WTC11 (cell line): ENCODE data around the gene SATB1. TPM values are rescaled to one million over a fixed set of nuclear protein-coding genes. Genes with fewer than 3 reads are reported as not detected.

ENCODE experiments used
- ATAC-seq: fragments of 200-7000 bp; cut with Tn5 transposase; 2 replicates; pipeline ENCODE4 v1.10.0; 2021; ENCODE audit warnings: mild to moderate bottlenecking, moderate library complexity
- CTCF ChIA-PET: fragments of 300-600 bp; sonication (Branson Sonifier 250); formaldehyde crosslinking; loops from one replicate; lab custom pipeline; 2021; ENCODE audit warnings: antibody characterized with exemption; lab: Charles Lee
- POLR2A ChIA-PET: fragments of 350-600 bp; sonication (Branson Sonifier 250); formaldehyde crosslinking; loops from one replicate; lab custom pipeline; 2021; ENCODE audit warnings: antibody characterized with exemption; lab: Charles Lee
- DNase-seq: peaks from one replicate; pipeline ENCODE4 v3.0.0; 2021; ENCODE audit warnings: low spot score
- H3K27ac Mint-ChIP-seq: 2 replicates; pipeline ENCODE4 v1.8.0; 2021; ENCODE audit warnings: mixed read lengths
- H3K27me3 Mint-ChIP-seq: 2 replicates; pipeline ENCODE4 v1.8.0; 2021; ENCODE audit warnings: low read depth, mild to moderate bottlenecking, moderate library complexity, mixed read lengths
- H3K36me3 Mint-ChIP-seq: 2 replicates; pipeline ENCODE4 v1.8.0; 2021; ENCODE audit warnings: mixed read lengths
- H3K4me1 Mint-ChIP-seq: 2 replicates; pipeline ENCODE4 v1.8.0; 2022; ENCODE audit warnings: mixed read lengths
- H3K4me3 Mint-ChIP-seq: 2 replicates; pipeline ENCODE4 v1.8.0; 2021; ENCODE audit warnings: mild to moderate bottlenecking, moderate library complexity, mixed read lengths
- H3K9me3 Mint-ChIP-seq: 2 replicates; pipeline ENCODE4 v1.8.0; 2021; ENCODE audit warnings: mixed read lengths
- CBFB ChIP-seq: sonication (generic); formaldehyde crosslinking; IDR thresholded peaks from 2 replicates; pipeline ENCODE4 v1.8.1; 2022; ENCODE audit warnings: mild to moderate bottlenecking, low read depth, missing genetic modification reagents
- ELF4 ChIP-seq: sonication (generic); formaldehyde crosslinking; IDR thresholded peaks from 2 replicates; pipeline ENCODE4 v1.8.1; 2022; ENCODE audit warnings: low read depth, mild to moderate bottlenecking, moderate library complexity, missing genetic modification reagents
- ESRRA ChIP-seq: sonication (generic); formaldehyde crosslinking; IDR thresholded peaks from 2 replicates; pipeline ENCODE4 v1.8.1; 2022; ENCODE audit warnings: mild to moderate bottlenecking, missing genetic modification reagents, borderline replicate concordance
- ETV6 ChIP-seq: sonication (generic); formaldehyde crosslinking; IDR thresholded peaks from 2 replicates; pipeline ENCODE4 v1.8.1; 2022; ENCODE audit warnings: mild to moderate bottlenecking, missing genetic modification reagents
- FOXK1 ChIP-seq: sonication (generic); formaldehyde crosslinking; IDR thresholded peaks from 2 replicates; pipeline ENCODE4 v1.8.0; 2022; ENCODE audit warnings: mild to moderate bottlenecking, moderate library complexity, missing genetic modification reagents
- MXD4 ChIP-seq: fragments of 250-450 bp; sonication (Bioruptor Pico); IDR thresholded peaks from 2 replicates; pipeline ENCODE4 v1.8.0; 2021; ENCODE audit warnings: mild to moderate bottlenecking, moderate library complexity, borderline replicate concordance
- MYBL2 ChIP-seq: sonication (generic); formaldehyde crosslinking; IDR thresholded peaks from 2 replicates; pipeline ENCODE4 v1.8.1; 2023; ENCODE audit warnings: mild to moderate bottlenecking, moderate library complexity, missing genetic modification reagents
- NFE2L1 ChIP-seq: sonication (generic); formaldehyde crosslinking; IDR thresholded peaks from 2 replicates; pipeline ENCODE4 v1.8.1; 2023; ENCODE audit warnings: missing genetic modification reagents
- NR2C2 ChIP-seq: sonication (generic); formaldehyde crosslinking; IDR thresholded peaks from 2 replicates; pipeline ENCODE4 v1.8.0; 2022; ENCODE audit warnings: mild to moderate bottlenecking, missing genetic modification reagents
- TEAD4 ChIP-seq: sonication (generic); formaldehyde crosslinking; IDR thresholded peaks from 2 replicates; pipeline ENCODE4 v1.8.0; 2022; ENCODE audit warnings: mild to moderate bottlenecking, missing genetic modification reagents
- ZNF138 ChIP-seq: sonication (generic); formaldehyde crosslinking; conservative IDR thresholded peaks from 2 replicates; pipeline ENCODE4 v1.8.1; 2022; ENCODE audit warnings: mild to moderate bottlenecking, moderate library complexity, missing genetic modification reagents
- ZNF219 ChIP-seq: sonication (generic); formaldehyde crosslinking; IDR thresholded peaks from 2 replicates; pipeline ENCODE4 v1.8.0; 2023; ENCODE audit warnings: missing genetic modification reagents, mild to moderate bottlenecking, borderline replicate concordance
- ZNF232 ChIP-seq: sonication (generic); formaldehyde crosslinking; IDR thresholded peaks from 2 replicates; pipeline ENCODE4 v1.8.0; 2022; ENCODE audit warnings: mild to moderate bottlenecking, missing genetic modification reagents
- ZNF263 ChIP-seq: sonication (generic); formaldehyde crosslinking; IDR thresholded peaks from 2 replicates; pipeline ENCODE4 v1.8.1; 2022; ENCODE audit warnings: low read depth, mild to moderate bottlenecking, moderate library complexity, missing genetic modification reagents
- ZNF317 ChIP-seq: sonication (generic); formaldehyde crosslinking; IDR thresholded peaks from 2 replicates; pipeline ENCODE4 v1.8.1; 2023; ENCODE audit warnings: low read depth, mild to moderate bottlenecking, moderate library complexity, missing genetic modification reagents, borderline replicate concordance
- total RNA-seq: library from RNA; stranded (reverse); gene quantifications from 3 replicates; pipeline ENCODE4 v1.2.3, GENCODE V29; 2021
- TF ChIP-seq, protein P1 (sequence below): fragments of 250-450 bp; sonication (Bioruptor Pico); IDR thresholded peaks from 2 replicates; pipeline ENCODE4 v1.9.0; 2021; ENCODE audit warnings: mild to moderate bottlenecking
- TF ChIP-seq, protein P2 (sequence below): sonication (generic); formaldehyde crosslinking; conservative IDR thresholded peaks from 2 replicates; pipeline ENCODE4 v1.8.1; 2023; ENCODE audit warnings: mild to moderate bottlenecking, low read depth, missing genetic modification reagents, moderate library complexity
- TF ChIP-seq, protein P3 (sequence below): sonication (generic); formaldehyde crosslinking; IDR thresholded peaks from 2 replicates; pipeline ENCODE4 v1.8.0; 2022; ENCODE audit warnings: mild to moderate bottlenecking, missing genetic modification reagents
- TF ChIP-seq, protein P4 (sequence below): sonication (generic); formaldehyde crosslinking; IDR thresholded peaks from 2 replicates; pipeline ENCODE4 v1.8.0; 2022; ENCODE audit warnings: mild to moderate bottlenecking, missing genetic modification reagents
- TF ChIP-seq, protein P5 (sequence below): sonication (generic); formaldehyde crosslinking; IDR thresholded peaks from 2 replicates; pipeline ENCODE4 v1.8.1; 2023; ENCODE audit warnings: mild to moderate bottlenecking, missing genetic modification reagents
- TF ChIP-seq, protein P6 (sequence below): sonication (generic); formaldehyde crosslinking; IDR thresholded peaks from 2 replicates; pipeline ENCODE4 v1.8.1; 2023; ENCODE audit warnings: mild to moderate bottlenecking, missing genetic modification reagents, moderate library complexity
- TF ChIP-seq, protein P7 (sequence below): fragments of 250-450 bp; sonication (Bioruptor Pico); IDR thresholded peaks from 2 replicates; pipeline ENCODE4 v1.9.0; 2021; ENCODE audit warnings: mild to moderate bottlenecking
- TF ChIP-seq, protein P8 (sequence below): fragments of 250-450 bp; sonication (Bioruptor Pico); IDR thresholded peaks from 2 replicates; pipeline ENCODE4 v2.1.2; 2022; ENCODE audit warnings: mild to moderate bottlenecking, moderate library complexity
- TF ChIP-seq, protein P9 (sequence below): sonication (generic); formaldehyde crosslinking; IDR thresholded peaks from 2 replicates; pipeline ENCODE4 v1.8.1; 2022; ENCODE audit warnings: low read depth, mild to moderate bottlenecking, moderate library complexity, missing genetic modification reagents, borderline replicate concordance

Gene SATB1
- total RNA-seq, 1 experiment from 2014 or later = 36.2 TPM

DNA sequence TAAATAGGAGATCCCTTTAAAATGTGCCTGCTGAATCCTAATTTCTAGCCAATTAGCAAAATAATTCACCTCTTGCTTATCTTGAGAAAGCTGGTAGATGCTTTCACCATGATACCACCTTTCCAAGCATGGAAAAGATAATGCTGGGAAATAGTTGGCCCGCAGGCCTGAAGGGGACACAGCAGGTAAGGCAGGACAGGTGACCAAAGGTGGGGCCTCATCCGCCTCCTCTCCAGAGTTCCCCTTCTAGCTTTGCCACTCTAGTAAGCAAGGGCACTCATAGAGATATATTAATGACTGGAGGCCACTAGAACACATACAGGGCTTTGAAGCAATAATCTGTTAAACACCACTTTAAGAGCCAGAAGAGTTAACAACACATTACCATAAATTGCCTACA, 45.5 kb downstream of the SATB1 start (continued):
- no peak for TF ChIP-seq NR2C2 (CRISPR knock-in tag)
- TF ChIP-seq ZNF138 (CRISPR knock-in tag) = no peak
- TF ChIP-seq NFE2L1 (CRISPR knock-in tag) = no peak
- TF ChIP-seq ETV6 = no peak
- no peak for TF ChIP-seq CBFB (CRISPR knock-in tag)
- no peak for TF ChIP-seq ZNF232
- TF ChIP-seq, protein P1, sequence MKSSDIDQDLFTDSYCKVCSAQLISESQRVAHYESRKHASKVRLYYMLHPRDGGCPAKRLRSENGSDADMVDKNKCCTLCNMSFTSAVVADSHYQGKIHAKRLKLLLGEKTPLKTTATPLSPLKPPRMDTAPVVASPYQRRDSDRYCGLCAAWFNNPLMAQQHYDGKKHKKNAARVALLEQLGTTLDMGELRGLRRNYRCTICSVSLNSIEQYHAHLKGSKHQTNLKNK (CRISPR knock-in tag) = no peak

DNA sequence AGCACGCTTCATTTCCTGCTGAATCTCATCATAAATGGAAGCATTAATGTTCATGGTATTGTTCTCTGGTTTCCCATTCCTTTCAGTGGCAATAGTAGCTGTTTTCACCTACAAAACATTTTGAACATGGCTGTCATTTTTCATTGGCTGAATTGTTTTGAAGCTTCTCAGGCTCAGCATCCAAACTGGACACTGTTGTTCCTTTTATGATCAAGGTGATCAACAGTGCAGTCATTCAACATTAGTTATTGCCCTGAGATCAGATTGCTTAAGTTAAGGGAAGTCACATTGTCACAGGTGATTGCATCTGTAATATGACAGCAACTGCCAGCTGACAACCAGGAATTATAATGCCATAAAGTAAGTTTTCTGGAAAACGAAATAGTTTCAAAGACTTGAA, 46.9 kb downstream of the SATB1 start:
- Mint-ChIP-seq H3K27me3 (no peaks in the 10 kb centered on the region), H3K27ac (no peak overlapping the region), H3K4me1 (peaks cover 38% of the 10 kb centered on the region), H3K9me3 (no peaks in the 10 kb centered on the region), H3K36me3 (peaks cover 10% of the 10 kb centered on the region), H3K4me3 (no peak overlapping the region)
- ATAC-seq = no peak
- ChIA-PET CTCF (no interaction called here), POLR2A (no interaction called here)
- DNase-seq = no peak
- TF ChIP-seq ELF4 (CRISPR knock-in tag) (no peak), NFE2L1 (CRISPR knock-in tag) (no peak), ZNF263 (CRISPR knock-in tag) (no peak), MYBL2 (CRISPR knock-in tag) (no peak), ZNF219 (CRISPR knock-in tag) (no peak), MXD4 (CRISPR knock-in tag) (no peak), TEAD4 (no peak), ESRRA (CRISPR knock-in tag) (no peak), ZNF317 (CRISPR knock-in tag) (no peak), FOXK1 (CRISPR knock-in tag) (no peak)
- TF ChIP-seq, protein P2, sequence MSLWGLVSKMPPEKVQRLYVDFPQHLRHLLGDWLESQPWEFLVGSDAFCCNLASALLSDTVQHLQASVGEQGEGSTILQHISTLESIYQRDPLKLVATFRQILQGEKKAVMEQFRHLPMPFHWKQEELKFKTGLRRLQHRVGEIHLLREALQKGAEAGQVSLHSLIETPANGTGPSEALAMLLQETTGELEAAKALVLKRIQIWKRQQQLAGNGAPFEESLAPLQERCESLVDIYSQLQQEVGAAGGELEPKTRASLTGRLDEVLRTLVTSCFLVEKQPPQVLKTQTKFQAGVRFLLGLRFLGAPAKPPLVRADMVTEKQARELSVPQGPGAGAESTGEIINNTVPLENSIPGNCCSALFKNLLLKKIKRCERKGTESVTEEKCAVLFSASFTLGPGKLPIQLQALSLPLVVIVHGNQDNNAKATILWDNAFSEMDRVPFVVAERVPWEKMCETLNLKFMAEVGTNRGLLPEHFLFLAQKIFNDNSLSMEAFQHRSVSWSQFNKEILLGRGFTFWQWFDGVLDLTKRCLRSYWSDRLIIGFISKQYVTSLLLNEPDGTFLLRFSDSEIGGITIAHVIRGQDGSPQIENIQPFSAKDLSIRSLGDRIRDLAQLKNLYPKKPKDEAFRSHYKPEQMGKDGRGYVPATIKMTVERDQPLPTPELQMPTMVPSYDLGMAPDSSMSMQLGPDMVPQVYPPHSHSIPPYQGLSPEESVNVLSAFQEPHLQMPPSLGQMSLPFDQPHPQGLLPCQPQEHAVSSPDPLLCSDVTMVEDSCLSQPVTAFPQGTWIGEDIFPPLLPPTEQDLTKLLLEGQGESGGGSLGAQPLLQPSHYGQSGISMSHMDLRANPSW (CRISPR knock-in tag) = no peak
- TF ChIP-seq, protein P3, sequence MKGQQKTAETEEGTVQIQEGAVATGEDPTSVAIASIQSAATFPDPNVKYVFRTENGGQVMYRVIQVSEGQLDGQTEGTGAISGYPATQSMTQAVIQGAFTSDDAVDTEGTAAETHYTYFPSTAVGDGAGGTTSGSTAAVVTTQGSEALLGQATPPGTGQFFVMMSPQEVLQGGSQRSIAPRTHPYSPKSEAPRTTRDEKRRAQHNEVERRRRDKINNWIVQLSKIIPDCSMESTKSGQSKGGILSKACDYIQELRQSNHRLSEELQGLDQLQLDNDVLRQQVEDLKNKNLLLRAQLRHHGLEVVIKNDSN = no peak
- TF ChIP-seq, protein P4, sequence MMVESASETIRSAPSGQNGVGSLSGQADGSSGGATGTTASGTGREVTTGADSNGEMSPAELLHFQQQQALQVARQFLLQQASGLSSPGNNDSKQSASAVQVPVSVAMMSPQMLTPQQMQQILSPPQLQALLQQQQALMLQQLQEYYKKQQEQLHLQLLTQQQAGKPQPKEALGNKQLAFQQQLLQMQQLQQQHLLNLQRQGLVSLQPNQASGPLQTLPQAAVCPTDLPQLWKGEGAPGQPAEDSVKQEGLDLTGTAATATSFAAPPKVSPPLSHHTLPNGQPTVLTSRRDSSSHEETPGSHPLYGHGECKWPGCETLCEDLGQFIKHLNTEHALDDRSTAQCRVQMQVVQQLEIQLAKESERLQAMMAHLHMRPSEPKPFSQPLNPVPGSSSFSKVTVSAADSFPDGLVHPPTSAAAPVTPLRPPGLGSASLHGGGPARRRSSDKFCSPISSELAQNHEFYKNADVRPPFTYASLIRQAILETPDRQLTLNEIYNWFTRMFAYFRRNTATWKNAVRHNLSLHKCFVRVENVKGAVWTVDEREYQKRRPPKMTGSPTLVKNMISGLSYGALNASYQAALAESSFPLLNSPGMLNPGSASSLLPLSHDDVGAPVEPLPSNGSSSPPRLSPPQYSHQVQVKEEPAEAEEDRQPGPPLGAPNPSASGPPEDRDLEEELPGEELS (CRISPR knock-in tag) = no peak
- TF ChIP-seq, protein P5, sequence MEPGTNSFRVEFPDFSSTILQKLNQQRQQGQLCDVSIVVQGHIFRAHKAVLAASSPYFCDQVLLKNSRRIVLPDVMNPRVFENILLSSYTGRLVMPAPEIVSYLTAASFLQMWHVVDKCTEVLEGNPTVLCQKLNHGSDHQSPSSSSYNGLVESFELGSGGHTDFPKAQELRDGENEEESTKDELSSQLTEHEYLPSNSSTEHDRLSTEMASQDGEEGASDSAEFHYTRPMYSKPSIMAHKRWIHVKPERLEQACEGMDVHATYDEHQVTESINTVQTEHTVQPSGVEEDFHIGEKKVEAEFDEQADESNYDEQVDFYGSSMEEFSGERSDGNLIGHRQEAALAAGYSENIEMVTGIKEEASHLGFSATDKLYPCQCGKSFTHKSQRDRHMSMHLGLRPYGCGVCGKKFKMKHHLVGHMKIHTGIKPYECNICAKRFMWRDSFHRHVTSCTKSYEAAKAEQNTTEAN (CRISPR knock-in tag) = no peak
- TF ChIP-seq, protein P6, sequence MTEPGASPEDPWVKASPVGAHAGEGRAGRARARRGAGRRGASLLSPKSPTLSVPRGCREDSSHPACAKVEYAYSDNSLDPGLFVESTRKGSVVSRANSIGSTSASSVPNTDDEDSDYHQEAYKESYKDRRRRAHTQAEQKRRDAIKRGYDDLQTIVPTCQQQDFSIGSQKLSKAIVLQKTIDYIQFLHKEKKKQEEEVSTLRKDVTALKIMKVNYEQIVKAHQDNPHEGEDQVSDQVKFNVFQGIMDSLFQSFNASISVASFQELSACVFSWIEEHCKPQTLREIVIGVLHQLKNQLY (CRISPR knock-in tag) = no peak
- TF ChIP-seq, protein P7, sequence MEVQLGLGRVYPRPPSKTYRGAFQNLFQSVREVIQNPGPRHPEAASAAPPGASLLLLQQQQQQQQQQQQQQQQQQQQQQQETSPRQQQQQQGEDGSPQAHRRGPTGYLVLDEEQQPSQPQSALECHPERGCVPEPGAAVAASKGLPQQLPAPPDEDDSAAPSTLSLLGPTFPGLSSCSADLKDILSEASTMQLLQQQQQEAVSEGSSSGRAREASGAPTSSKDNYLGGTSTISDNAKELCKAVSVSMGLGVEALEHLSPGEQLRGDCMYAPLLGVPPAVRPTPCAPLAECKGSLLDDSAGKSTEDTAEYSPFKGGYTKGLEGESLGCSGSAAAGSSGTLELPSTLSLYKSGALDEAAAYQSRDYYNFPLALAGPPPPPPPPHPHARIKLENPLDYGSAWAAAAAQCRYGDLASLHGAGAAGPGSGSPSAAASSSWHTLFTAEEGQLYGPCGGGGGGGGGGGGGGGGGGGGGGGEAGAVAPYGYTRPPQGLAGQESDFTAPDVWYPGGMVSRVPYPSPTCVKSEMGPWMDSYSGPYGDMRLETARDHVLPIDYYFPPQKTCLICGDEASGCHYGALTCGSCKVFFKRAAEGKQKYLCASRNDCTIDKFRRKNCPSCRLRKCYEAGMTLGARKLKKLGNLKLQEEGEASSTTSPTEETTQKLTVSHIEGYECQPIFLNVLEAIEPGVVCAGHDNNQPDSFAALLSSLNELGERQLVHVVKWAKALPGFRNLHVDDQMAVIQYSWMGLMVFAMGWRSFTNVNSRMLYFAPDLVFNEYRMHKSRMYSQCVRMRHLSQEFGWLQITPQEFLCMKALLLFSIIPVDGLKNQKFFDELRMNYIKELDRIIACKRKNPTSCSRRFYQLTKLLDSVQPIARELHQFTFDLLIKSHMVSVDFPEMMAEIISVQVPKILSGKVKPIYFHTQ = no peak
- TF ChIP-seq, protein P8, sequence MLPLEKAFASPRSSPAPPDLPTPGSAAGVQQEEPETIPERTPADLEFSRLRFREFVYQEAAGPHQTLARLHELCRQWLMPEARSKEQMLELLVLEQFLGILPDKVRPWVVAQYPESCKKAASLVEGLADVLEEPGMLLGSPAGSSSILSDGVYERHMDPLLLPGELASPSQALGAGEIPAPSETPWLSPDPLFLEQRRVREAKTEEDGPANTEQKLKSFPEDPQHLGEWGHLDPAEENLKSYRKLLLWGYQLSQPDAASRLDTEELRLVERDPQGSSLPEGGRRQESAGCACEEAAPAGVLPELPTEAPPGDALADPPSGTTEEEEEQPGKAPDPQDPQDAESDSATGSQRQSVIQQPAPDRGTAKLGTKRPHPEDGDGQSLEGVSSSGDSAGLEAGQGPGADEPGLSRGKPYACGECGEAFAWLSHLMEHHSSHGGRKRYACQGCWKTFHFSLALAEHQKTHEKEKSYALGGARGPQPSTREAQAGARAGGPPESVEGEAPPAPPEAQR (CRISPR knock-in tag) = no peak
- TF ChIP-seq, protein P9, sequence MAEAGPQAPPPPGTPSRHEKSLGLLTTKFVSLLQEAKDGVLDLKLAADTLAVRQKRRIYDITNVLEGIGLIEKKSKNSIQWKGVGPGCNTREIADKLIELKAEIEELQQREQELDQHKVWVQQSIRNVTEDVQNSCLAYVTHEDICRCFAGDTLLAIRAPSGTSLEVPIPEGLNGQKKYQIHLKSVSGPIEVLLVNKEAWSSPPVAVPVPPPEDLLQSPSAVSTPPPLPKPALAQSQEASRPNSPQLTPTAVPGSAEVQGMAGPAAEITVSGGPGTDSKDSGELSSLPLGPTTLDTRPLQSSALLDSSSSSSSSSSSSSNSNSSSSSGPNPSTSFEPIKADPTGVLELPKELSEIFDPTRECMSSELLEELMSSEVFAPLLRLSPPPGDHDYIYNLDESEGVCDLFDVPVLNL (CRISPR knock-in tag) = no peak
